ENCODE data around the gene MYD88.
"Not testable (repeated sequence)": the region's sequence is repeated elsewhere in the genome, so short reads cannot be mapped to it uniquely, and the experiment has no call there.

Gene MYD88

DNA sequence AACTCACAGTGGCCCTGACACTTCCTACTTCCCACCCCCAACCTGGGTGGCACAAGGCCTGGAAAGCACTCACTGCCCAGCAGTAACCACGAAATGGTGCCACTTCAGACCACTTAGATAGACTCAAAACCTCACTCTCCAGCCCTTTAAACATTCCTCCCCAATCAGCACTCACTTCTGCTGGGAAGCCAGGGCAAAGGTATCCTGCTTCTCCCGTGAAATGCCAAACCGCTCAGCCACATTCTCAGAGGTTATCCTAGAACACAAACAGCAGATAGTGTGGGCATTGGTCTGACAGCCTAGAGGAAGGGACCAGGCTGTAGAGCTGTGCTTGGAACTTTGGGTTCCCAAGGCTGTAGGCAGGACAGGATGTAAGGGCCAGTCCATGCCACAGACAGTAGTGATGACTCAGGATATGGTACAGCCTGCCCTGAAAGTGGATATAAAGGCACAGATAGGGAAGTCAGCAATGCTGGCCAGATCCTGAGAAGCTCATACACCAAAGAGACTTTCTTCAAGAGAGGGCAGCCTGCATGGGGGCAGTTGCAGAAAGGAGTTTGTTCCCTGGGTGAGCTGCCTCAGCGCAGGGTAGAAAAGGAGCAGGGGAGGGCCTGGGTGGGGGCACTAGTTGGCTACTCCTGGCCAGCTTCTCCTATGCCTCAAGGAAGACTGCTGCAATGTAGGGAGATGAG, 10.7 kb upstream of the MYD88 start:
- no peak for ATAC-seq

DNA sequence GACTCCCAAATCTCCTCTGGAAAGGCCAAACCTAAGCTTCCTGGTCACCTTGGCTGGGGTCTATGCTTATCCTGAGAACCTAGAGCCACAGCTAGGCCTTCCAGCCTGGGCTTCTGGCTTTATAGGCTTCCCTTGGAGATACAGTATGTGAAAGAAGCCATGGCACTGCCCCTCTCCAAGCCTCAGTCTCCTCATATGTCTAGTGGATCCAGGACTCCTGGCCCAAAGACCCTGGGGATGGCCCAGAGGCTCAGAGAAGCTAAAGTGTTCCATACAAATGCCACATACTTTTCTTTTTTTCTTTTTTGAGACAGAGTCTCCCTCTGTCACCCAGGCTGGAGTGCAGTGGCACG, 10.2 kb upstream of the MYD88 start:
- ATAC-seq, result no peak

- ATAC-seq, result no peak
Observed at GRCh38 chr3:38129058-38129457, 9.4 kb upstream of the MYD88 start.

GRCh38 chr3:38130631-38131065, 7.8 kb upstream of the MYD88 start:
- ATAC-seq, result no peak

GRCh38 chr3:38131621-38132369, 6.7 kb upstream of the MYD88 start:
- no peak for ATAC-seq

- ATAC-seq, result no peak
Observed at GRCh38 chr3:38133209-38133556, 5.3 kb upstream of the MYD88 start.

DNA sequence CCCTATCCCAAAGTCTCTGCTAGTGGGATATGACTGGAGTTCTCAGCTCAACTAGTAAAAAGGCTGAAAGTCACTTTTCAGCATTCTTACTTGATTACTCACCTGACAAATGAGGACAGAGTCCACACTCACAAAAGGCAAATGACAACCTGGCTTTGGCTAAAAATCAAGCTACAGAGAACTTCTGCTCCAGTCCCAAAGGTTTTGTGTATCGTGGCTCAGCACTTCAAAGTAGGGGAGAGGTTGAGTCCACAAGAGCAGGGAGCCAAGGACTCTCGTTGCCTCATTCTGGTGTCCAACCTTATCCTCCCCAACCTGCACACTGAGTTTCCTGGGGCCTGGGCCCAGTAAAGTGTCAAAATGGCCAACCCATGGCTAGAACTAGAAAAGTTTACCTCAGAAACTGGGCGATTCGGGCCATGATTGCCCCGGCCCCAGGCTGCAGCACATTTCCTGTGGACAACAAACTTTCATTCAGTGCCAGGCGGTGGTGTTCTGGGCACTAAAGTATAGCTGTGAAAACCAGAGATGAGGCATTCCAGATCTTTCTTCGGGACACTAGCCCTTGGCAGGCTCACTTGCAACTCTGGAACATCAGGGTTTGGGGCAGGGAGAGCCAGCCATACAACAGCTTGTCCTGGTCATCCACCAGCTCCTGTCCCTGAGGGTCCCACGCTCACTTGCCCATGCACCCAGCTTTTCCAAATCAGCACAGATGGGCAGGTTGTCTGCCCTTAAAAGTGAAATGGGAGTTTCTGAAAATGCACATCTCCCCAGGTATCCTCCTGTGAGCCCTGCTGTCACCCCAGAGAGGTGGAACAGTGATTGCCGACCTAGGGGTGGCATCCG, 4.7 kb upstream of the MYD88 start:
- no peak for ATAC-seq

GRCh38 chr3:38134517-38135143, 3.8 kb upstream of the MYD88 start:
- not testable (repeated sequence) for ATAC-seq

- not testable (repeated sequence) for ATAC-seq
Observed at GRCh38 chr3:38135621-38136277, 2.7 kb upstream of the MYD88 start.

GRCh38 chr3:38136393-38136776, 2.1 kb upstream of the MYD88 start:
- ATAC-seq, result no peak

GRCh38 chr3:38136777-38137614, 1.5 kb upstream of the MYD88 start, which contains the start of gene ACAA1:
Gene ACAA1 (minus strand): TSS chr3:38137127. CDS start chr3:38137035, 92 bp downstream.
- ATAC-seq, result peak; percentile 96

DNA sequence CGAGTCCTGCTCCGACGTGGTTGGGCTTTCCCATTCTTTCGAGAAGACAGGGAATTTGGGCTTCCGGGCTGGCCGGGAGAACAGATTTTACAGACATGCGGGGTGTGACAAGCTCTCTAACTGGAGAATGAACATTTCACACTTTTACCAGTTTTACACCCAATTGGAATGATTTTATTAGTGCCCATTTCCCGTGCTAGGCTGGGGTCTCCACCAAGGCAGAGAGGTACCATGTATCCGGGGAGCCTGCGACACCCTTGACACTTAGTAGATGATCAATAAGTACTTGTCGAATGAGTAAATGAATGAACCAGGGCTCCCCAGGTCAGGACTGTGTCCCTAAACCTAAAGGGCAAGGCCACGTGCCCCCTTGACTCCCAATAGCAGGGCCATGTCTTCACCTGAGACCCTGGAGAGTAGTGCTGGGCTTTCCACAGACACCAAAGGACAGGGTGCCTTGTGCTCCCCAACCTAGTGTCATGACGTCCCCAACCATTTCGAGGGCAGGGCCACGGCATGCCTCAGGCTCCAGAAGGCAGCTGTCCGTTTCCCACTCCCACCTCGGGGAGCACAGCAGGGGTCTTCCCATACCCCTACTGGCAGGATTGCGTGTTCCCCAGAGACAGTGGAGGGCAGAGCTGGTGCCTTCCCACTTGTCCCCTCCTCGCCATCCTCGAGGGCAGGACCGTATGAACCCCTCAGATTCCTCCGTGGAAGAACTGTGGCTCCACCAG, 679 bp upstream of the MYD88 start:
- no peak for ATAC-seq

DNA sequence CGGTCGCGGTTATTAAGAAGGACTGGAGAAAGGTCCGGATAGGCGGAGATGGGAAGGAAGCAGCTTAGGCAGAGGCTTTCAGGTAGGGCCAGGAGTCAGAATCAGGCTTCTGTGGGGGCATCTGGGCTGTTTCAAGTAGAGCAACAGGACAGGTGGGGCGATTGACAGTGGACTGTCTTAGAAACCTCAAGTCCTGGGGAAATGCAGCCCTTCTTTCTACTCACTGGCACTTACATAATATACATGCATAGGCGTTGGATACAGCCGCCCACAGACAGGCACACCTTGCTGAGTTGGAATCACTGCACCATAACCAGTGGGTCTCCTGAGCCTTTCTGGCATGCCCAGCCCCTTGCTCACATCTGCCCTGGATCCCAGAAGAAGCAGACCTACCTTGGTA, 730 bp downstream of the MYD88 start:
- no peak for ATAC-seq

DNA sequence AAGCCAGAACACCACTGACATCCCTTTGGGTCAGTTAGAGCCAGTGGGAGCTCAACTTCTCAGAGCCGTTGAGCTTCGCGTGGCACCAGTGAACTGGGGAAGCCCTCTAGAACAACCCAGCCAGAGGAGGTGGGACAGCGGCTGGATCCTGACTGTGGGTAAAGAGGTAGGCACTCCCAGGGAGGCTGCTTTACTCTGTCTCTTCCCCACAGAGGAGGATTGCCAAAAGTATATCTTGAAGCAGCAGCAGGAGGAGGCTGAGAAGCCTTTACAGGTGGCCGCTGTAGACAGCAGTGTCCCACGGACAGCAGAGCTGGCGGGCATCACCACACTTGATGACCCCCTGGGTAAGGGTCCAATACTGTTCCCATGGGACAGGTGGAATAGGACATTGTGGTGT, 1.2 kb downstream of the MYD88 start:
- no peak for ATAC-seq

DNA sequence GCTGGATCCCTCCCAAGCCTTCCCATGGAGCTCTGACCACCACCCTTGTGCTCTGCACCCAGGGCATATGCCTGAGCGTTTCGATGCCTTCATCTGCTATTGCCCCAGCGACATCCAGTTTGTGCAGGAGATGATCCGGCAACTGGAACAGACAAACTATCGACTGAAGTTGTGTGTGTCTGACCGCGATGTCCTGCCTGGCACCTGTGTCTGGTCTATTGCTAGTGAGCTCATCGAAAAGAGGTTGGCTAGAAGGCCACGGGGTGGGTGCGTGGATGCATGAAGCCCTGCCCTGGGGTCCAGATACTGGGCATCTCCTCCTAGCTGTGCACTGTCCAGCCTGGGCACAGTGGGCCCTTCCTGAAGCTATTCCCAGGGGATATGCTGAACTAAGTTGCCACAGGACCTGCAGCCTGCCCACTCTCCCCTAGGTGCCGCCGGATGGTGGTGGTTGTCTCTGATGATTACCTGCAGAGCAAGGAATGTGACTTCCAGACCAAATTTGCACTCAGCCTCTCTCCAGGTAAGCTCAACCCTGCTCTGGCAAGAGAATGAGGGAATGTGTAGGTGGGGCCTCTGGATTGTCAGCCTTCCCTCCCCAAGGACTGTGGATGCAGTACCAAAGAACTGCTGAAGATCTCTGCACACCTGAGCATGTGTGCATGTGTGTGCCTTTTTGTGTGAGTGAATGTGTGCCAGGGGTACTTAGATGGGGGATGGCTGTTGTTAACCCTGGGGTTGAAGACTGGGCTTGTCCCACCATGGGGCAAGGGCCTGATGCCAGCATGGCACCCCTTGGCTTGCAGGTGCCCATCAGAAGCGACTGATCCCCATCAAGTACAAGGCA, 2.1 kb downstream of the MYD88 start:
- ATAC-seq, result no peak

DNA sequence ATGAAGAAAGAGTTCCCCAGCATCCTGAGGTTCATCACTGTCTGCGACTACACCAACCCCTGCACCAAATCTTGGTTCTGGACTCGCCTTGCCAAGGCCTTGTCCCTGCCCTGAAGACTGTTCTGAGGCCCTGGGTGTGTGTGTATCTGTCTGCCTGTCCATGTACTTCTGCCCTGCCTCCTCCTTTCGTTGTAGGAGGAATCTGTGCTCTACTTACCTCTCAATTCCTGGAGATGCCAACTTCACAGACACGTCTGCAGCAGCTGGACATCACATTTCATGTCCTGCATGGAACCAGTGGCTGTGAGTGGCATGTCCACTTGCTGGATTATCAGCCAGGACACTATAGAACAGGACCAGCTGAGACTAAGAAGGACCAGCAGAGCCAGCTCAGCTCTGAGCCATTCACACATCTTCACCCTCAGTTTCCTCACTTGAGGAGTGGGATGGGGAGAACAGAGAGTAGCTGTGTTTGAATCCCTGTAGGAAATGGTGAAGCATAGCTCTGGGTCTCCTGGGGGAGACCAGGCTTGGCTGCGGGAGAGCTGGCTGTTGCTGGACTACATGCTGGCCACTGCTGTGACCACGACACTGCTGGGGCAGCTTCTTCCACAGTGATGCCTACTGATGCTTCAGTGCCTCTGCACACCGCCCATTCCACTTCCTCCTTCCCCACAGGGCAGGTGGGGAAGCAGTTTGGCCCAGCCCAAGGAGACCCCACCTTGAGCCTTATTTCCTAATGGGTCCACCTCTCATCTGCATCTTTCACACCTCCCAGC, 2.9 kb downstream of the MYD88 start:
- ATAC-seq, result no peak

- no peak for ATAC-seq
Observed at GRCh38 chr3:38141952-38142273, 3.5 kb downstream of the MYD88 start.

GRCh38 chr3:38142959-38143358, 4.5 kb downstream of the MYD88 start:
- no peak for ATAC-seq

DNA sequence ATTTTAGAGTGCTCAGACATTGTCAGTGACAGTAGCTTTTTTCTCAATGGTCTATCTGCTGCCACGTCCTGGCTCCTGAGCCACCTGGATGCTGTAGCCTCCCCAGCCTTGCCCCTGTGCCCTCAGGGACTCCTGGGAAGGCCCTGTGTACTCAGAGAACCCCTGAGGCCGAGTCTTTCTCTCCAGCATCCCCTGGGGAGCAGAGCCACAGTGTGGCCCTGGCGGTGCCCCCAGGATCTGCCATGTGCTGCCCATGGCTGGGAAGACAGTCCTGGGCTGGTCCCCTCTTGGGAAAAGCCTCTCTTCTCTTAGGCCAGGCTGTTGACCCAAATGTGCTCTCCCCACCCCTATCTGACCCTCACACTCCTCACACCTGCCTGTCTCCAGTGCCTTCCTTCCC, 5.0 kb downstream of the MYD88 start:
- no peak for ATAC-seq
